Lower leg skin (tissue), 3 donors: ENCODE data around the gene S100A1.

ENCODE experiments used
- POLR2A ChIP-seq, 2 donors: fragments of 450-650 bp; IDR thresholded peaks; one replicate each; pipeline ENCODE4 v1.6.1; 2016 to 2017; ENCODE audit warnings: antibody characterized with exemption in 2 of 2, mild to moderate bottlenecking in 1 of 2, moderate library complexity in 1 of 2
- TF ChIP-seq, protein P1 (sequence below), 3 donors: fragments of 450-650 bp; IDR thresholded peaks; one replicate each; pipeline ENCODE4 v1.5.1; 2016; ENCODE audit warnings: antibody characterized with exemption in 3 of 3, mild to moderate bottlenecking in 3 of 3, moderate library complexity in 2 of 3

DNA sequence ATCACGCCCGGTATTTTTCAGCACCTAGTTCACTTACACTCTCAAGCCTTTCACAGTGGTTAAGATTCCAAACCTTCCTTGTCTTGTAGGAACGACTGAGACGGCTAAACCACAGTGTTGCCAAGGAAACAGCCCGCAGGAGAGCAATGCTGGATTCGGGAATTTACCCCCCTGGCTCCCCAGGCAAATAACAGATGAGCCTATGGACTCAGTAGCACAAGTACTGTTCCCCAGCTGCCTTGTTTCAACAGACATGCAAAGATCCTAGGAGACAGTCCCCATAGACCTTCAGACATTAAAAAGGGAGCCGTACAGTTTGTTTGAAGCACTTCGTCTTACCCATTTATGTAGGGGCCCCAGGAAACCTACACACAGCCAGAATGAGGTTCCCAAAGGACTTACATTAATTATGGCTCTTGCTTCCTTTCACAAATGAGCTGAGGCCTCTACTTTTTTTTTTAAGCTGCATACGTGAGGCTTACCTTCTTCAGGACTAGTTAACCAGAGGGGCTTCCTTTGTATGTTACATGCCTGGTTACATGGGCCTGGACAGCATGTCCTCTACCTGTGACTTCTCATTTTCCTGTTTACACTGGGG is 33.0 kb downstream of the S100A1 start:
- TF ChIP-seq POLR2A (IDR thresholded peaks at IDR 0.05), result no peak
- TF ChIP-seq, protein P1, sequence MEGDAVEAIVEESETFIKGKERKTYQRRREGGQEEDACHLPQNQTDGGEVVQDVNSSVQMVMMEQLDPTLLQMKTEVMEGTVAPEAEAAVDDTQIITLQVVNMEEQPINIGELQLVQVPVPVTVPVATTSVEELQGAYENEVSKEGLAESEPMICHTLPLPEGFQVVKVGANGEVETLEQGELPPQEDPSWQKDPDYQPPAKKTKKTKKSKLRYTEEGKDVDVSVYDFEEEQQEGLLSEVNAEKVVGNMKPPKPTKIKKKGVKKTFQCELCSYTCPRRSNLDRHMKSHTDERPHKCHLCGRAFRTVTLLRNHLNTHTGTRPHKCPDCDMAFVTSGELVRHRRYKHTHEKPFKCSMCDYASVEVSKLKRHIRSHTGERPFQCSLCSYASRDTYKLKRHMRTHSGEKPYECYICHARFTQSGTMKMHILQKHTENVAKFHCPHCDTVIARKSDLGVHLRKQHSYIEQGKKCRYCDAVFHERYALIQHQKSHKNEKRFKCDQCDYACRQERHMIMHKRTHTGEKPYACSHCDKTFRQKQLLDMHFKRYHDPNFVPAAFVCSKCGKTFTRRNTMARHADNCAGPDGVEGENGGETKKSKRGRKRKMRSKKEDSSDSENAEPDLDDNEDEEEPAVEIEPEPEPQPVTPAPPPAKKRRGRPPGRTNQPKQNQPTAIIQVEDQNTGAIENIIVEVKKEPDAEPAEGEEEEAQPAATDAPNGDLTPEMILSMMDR (IDR thresholded peaks at IDR 0.05), result no peak
